DND-41 (cell line): ENCODE measurements around the gene PWWP2B.
A peak's percentile ranks its signal among the peaks of the same experiment; 100 is the strongest.

ENCODE experiments used
- ATAC-seq: fragments of 200-7000 bp; cut with Tn5 transposase; 3 replicates; pipeline ENCODE4 v1.9.1; 2021; ENCODE audit warnings: low read depth; ENCODE audit not compliant: insufficient read depth
- DNase-seq: peaks from one replicate; pipeline ENCODE4 v3.0.0-alpha.2; 2020
- H2AFZ ChIP-seq: 2 replicates; pipeline ENCODE4 v1.6.0; 2012; ENCODE audit warnings: low read depth, low read length
- H3K27ac ChIP-seq: 2 replicates; pipeline ENCODE4 v1.5.1; 2012; ENCODE audit warnings: low read length, inconsistent platforms
- H3K27me3 ChIP-seq: fragments of 200-600 bp; sonication (generic); 2 replicates; pipeline ENCODE4 v1.6.0; 2012; ENCODE audit warnings: low read length, mild to moderate bottlenecking, inconsistent platforms; ENCODE audit not compliant: insufficient read depth, poor library complexity
- H3K36me3 ChIP-seq: 2 replicates; pipeline ENCODE4 v1.5.1; 2012; ENCODE audit warnings: low read length, inconsistent platforms; ENCODE audit not compliant: insufficient read depth
- H3K4me1 ChIP-seq: 2 replicates; pipeline ENCODE4 v1.5.1; 2012; ENCODE audit warnings: mild to moderate bottlenecking, low read length; ENCODE audit not compliant: insufficient read depth
- H3K4me2 ChIP-seq: 2 replicates; pipeline ENCODE4 v1.6.0; 2012; ENCODE audit warnings: mild to moderate bottlenecking, moderate library complexity, low read length, inconsistent platforms; ENCODE audit not compliant: insufficient read depth
- H3K4me3 ChIP-seq, 2 experiments: fragments of 200-600 bp in 1 of 2; shearing (Covaris generic) in 1 of 2; 2 replicates each; pipeline ENCODE4 v1.5.1; 2012 to 2016; ENCODE audit warnings: inconsistent platforms in 2 of 2, low read length in 2 of 2, mild to moderate bottlenecking in 2 of 2, low read depth in 1 of 2, moderate library complexity in 1 of 2
- H3K79me2 ChIP-seq: 2 replicates; pipeline ENCODE4 v1.6.0; 2012; ENCODE audit warnings: low read length, inconsistent platforms; ENCODE audit not compliant: insufficient read depth
- H3K9ac ChIP-seq: 2 replicates; pipeline ENCODE4 v1.6.0; 2012; ENCODE audit warnings: low read depth, mild to moderate bottlenecking, inconsistent platforms, low read length, moderate library complexity
- H3K9me3 ChIP-seq: 2 replicates; pipeline ENCODE4 v1.5.1; 2012; ENCODE audit warnings: low read length, moderate library complexity, mild to moderate bottlenecking, inconsistent platforms; ENCODE audit not compliant: insufficient read depth, severe bottlenecking
- H4K20me1 ChIP-seq: 2 replicates; pipeline ENCODE4 v1.6.0; 2012; ENCODE audit warnings: low read length; ENCODE audit not compliant: insufficient read depth
- CTCF ChIP-seq: IDR thresholded peaks from 2 replicates; pipeline ENCODE4 v1.5.1; 2012; ENCODE audit warnings: borderline replicate concordance, low read length, moderate library complexity, mild to moderate bottlenecking; ENCODE audit not compliant: poor library complexity, severe bottlenecking; ENCODE audit errors: extremely low read depth
- EZH2 ChIP-seq: IDR thresholded peaks from 3 replicates; pipeline ENCODE4 v1.6.1; 2012; ENCODE audit warnings: borderline replicate concordance, low read depth, mild to moderate bottlenecking, moderate library complexity, low read length, inconsistent platforms; ENCODE audit not compliant: severe bottlenecking

The PWWP2B gene

GRCh38 chr10:132441818-132442524, 45.0 kb downstream of the PWWP2B start:
- ATAC-seq (no peak), DNase-seq (no peak)
- H3K9ac ChIP-seq, result no peak overlapping the region
- peaks cover 26% of the 10 kb centered on the region for H3K4me1 ChIP-seq
- no peaks in the 10 kb centered on the region for H3K27me3 ChIP-seq
- no peaks in the 10 kb centered on the region for H3K9me3 ChIP-seq
- TF ChIP-seq EZH2, result no peak
- no peak for TF ChIP-seq CTCF
- H3K36me3 ChIP-seq, result no peaks in the 10 kb centered on the region
- no peak overlapping the region for H3K4me3 ChIP-seq
- H4K20me1 ChIP-seq, result 0 out of 2 replicates have a peak, but pooled peaks cover 3% of the 10 kb centered on the region
- H2AFZ ChIP-seq, result no peak overlapping the region
- H3K4me2 ChIP-seq, result no peak overlapping the region
- H3K79me2 ChIP-seq, result no peaks in the 10 kb centered on the region
- H3K27ac ChIP-seq, result no peak overlapping the region

GRCh38 chr10:132442636-132443035, 45.6 kb downstream of the PWWP2B start:
- Histone ChIP-seq H3K9me3 (no peaks in the 10 kb centered on the region), H2AFZ (no peak overlapping the region), H3K4me3 (no peak overlapping the region), H3K4me1 (peaks cover 33% of the 10 kb centered on the region), H3K36me3 (no peaks in the 10 kb centered on the region), H3K4me2 (no peak overlapping the region), H3K79me2 (no peaks in the 10 kb centered on the region), H4K20me1 (peaks cover 3% of the 10 kb centered on the region; the same call in 1 of the 2 replicates), H3K27me3 (no peaks in the 10 kb centered on the region), H3K9ac (no peak overlapping the region), H3K27ac (no peak overlapping the region)
- DNase-seq (no peak), ATAC-seq (no peak)
- TF ChIP-seq EZH2 (no peak), CTCF (no peak)

- Histone ChIP-seq H3K27me3 (no peaks in the 10 kb centered on the region), H3K36me3 (no peaks in the 10 kb centered on the region), H3K27ac (no peak overlapping the region), H3K4me3 (no peak overlapping the region), H3K9ac (no peak overlapping the region), H3K4me1 (peaks cover 40% of the 10 kb centered on the region), H3K9me3 (no peaks in the 10 kb centered on the region), H3K4me2 (no peak overlapping the region), H4K20me1 (peaks cover 3% of the 10 kb centered on the region; the same call in 1 of the 2 replicates), H2AFZ (no peak overlapping the region), H3K79me2 (no peaks in the 10 kb centered on the region)
- no peak for DNase-seq
- ATAC-seq, result peak; percentile 39
- peak; percentile 54 for TF ChIP-seq CTCF
- no peak for TF ChIP-seq EZH2
These were observed 46.6 kb downstream of the PWWP2B start for GRCh38 chr10:132443605-132443982.
